Measurements from ENCODE around the gene MSI2. TPM values are rescaled to one million over a fixed set of nuclear protein-coding genes. Genes with fewer than 3 reads are reported as not detected.

MSI2 gene
- total RNA-seq, 1 donor from 2014 or later = 140 TPM

DNA sequence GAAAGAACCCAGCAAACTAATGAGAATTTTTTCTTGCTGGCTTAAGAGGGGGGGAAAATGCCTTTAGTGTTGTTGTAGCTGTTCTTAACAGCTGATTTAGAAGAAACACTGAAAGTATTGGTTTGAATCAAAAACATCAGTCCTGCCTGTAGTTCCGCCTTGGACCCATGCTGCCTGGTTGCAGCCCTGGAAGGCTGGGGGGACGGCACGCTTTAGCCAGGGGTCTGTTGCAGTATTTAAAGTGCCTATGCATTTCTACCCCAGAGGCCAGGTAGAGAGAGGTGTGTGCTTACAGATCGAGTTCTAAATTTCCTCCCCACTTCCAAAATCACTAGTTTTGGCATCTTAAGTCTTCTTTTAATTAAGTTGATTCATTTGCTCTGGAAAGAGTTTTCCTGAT lies 286.9 kb downstream of the MSI2 start:
- no peak for DNase-seq (ENCODE audit: low read depth, low spot score)
- Mint-ChIP-seq H3K4me3 (peak overlapping the region; percentile 9), H3K9me3 (no peaks in the 10 kb centered on the region), H3K27ac (ENCODE audit: unreplicated experiment) (no peak overlapping the region), H3K36me3 (ENCODE audit: low read depth) (no peaks in the 10 kb centered on the region), H3K4me1 (peaks cover 96% of the 10 kb centered on the region), H3K27me3 (ENCODE audit: low read depth) (peaks cover 1% of the 10 kb centered on the region)
- TF ChIP-seq, protein P1, sequence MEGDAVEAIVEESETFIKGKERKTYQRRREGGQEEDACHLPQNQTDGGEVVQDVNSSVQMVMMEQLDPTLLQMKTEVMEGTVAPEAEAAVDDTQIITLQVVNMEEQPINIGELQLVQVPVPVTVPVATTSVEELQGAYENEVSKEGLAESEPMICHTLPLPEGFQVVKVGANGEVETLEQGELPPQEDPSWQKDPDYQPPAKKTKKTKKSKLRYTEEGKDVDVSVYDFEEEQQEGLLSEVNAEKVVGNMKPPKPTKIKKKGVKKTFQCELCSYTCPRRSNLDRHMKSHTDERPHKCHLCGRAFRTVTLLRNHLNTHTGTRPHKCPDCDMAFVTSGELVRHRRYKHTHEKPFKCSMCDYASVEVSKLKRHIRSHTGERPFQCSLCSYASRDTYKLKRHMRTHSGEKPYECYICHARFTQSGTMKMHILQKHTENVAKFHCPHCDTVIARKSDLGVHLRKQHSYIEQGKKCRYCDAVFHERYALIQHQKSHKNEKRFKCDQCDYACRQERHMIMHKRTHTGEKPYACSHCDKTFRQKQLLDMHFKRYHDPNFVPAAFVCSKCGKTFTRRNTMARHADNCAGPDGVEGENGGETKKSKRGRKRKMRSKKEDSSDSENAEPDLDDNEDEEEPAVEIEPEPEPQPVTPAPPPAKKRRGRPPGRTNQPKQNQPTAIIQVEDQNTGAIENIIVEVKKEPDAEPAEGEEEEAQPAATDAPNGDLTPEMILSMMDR (conservative IDR thresholded peaks at IDR 0.05) = no peak

DNA sequence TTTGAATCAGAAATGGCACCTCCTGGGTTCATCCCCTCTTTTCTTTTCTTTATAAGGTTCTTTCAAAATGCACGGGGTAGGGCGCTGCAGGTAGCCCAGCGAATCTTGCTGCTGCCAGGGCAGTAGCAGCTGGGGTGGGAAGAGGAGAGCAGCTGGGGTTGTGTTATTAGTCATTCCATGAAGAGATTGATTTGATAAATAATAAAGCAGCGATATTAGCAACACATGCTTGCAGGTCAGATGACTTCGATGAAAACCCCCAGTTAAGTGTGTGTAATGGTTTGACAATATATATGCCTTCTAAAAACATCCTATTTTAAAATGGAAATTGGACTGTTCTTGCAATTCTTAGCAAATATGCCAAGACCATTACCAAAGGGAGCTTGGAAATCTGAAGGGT lies 288.1 kb downstream of the MSI2 start:
- Mint-ChIP-seq H3K4me3 (peak overlapping the region; percentile 56), H3K27me3 (ENCODE audit: low read depth) (peaks cover 4% of the 10 kb centered on the region), H3K36me3 (ENCODE audit: low read depth) (no peaks in the 10 kb centered on the region), H3K27ac (ENCODE audit: unreplicated experiment) (peak overlapping the region; percentile 76), H3K4me1 (peaks cover 96% of the 10 kb centered on the region), H3K9me3 (no peaks in the 10 kb centered on the region)
- TF ChIP-seq, protein P1 (conservative IDR thresholded peaks at IDR 0.05) = no peak
- DNase-seq (ENCODE audit: low read depth, low spot score) = no peak

DNA sequence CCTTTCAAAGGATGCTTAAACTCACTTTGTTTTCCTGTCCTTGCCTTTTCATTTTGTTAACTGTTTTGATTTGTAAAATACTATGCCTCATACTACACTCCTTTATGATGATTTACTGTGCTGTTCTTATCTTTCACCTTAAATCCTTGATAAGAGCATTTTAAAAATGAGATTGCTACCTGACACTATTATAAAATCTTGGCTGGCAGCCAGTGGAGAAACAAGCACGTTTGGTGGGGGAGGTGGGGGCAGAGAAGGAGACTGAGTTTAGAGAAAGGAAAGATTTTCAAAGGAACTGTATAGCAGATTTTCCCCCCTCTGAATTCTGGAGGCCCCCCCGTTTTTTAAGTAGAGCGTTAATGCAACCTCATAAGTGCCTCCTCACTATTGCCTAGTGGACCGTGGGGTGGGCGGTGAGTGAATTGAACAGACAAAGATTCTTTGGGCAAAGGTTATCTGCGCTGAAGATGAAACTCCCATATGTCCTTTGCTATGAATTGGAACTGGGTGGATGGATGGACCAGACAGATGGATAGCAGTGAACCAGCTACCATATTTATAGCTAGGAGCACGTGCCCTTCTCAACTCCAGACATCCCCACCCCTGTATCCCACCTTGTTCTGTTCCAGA lies 288.6 kb downstream of the MSI2 start:
- TF ChIP-seq, protein P1 (conservative IDR thresholded peaks at IDR 0.05) = no peak
- peak overlapping the region; percentile 70 for H3K4me3 Mint-ChIP-seq
- H3K27me3 Mint-ChIP-seq (ENCODE audit: low read depth) = peaks cover 4% of the 10 kb centered on the region
- no peak for DNase-seq (ENCODE audit: low read depth, low spot score)
- H3K4me1 Mint-ChIP-seq = peaks cover 97% of the 10 kb centered on the region
- peak overlapping the region; percentile 48 for H3K27ac Mint-ChIP-seq (ENCODE audit: unreplicated experiment)
- H3K36me3 Mint-ChIP-seq (ENCODE audit: low read depth) = no peaks in the 10 kb centered on the region
- no peaks in the 10 kb centered on the region for H3K9me3 Mint-ChIP-seq

DNA sequence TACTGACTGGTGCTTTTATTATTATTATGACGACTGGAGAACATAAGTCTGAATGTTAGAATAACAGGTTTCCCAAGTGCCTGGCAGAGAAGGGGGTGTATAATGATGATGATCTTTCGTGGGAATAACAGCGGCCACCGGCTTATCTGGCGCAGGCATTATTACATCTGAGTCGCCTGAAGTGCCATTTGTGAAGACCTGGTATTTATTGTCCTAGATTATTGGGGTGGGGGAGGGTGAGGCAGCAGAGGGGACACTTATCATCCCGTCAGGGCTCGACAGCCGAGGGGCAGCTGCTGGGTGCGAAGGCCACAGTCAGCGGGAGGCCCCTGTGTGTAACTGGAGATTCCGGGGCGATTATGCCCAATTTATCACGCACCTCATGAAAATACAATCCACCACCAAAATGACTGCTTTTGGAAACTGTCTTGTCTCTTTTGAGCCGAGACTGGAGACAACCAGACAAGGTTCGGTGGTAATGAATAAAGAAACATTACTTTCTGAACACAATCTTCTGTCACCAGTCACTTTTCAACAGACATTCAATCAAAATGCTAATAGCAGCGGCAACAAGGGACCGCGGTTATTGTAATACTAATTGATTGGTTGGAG lies 289.5 kb downstream of the MSI2 start:
- H3K4me3 Mint-ChIP-seq = peak overlapping the region; percentile 70
- TF ChIP-seq, protein P1 (conservative IDR thresholded peaks at IDR 0.05) = no peak
- peaks cover 4% of the 10 kb centered on the region for H3K27me3 Mint-ChIP-seq (ENCODE audit: low read depth)
- H3K36me3 Mint-ChIP-seq (ENCODE audit: low read depth) = no peaks in the 10 kb centered on the region
- H3K9me3 Mint-ChIP-seq = no peaks in the 10 kb centered on the region
- H3K27ac Mint-ChIP-seq (ENCODE audit: unreplicated experiment) = peak overlapping the region; percentile 48
- H3K4me1 Mint-ChIP-seq = peaks cover 99% of the 10 kb centered on the region
- no peak for DNase-seq (ENCODE audit: low read depth, low spot score)

DNA sequence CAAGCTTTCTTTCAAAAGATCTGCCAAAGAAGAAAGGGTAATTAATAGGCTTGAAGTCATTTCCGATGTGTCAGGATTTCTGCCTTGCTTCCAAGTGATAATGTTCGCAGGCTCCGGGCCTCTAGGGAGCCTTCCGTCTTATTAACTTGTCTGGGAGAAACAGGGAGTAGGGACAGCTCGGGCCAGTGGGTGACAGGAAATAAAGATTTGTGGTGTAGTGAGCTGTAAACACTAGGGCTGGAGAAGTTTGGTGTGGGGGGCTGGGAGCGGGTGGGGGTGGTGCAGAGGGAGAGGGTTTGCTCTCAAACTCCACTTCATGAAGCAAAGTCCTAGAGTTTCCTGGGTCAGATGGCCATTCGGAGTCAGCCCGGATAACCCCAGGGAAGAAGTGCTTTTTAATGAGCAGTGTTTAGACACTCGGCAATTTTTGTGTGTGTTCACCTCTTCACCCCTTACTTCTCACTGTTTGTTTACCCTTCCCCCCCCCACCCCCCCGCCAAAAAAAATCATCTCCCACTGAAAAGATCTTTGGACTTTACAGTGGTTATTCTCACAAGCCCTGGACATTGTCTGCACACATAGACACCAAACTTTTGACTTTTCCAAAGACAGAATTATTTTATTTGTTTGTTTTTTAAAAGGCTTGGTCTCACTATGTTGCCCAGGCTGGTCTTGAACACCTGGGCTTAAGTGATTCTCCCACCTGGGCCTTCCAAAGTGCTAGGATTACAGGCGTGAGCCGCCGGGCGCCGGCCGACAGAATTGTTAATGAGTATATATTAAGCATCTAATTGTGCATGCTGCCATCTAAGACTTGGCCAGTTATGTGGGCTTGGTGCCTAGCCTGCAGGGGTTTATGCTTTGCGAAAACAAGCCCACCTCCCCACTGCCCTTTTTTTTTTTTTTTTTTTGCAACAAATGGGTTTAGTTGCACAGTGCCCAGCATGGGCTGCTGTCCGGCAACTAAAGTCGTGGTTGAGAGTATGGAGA lies 292.4 kb downstream of the MSI2 start:
- H3K4me3 Mint-ChIP-seq = peak overlapping the region; percentile 78
- TF ChIP-seq, protein P1 (conservative IDR thresholded peaks at IDR 0.05) = no peak
- peaks cover 100% of the 10 kb centered on the region for H3K4me1 Mint-ChIP-seq
- H3K27me3 Mint-ChIP-seq (ENCODE audit: low read depth) = peaks cover 4% of the 10 kb centered on the region
- no peak for DNase-seq (ENCODE audit: low read depth, low spot score)
- H3K9me3 Mint-ChIP-seq = no peaks in the 10 kb centered on the region
- H3K27ac Mint-ChIP-seq (ENCODE audit: unreplicated experiment) = peak overlapping the region; percentile 88
- H3K36me3 Mint-ChIP-seq (ENCODE audit: low read depth) = no peaks in the 10 kb centered on the region

All from neural crest cell (in vitro differentiated cells).